PC-3 (cell line): ENCODE measurements around the gene PLA2G15. TPM values are rescaled to one million over a fixed set of nuclear protein-coding genes. Genes with fewer than 3 reads are reported as not detected.

Experiments used
- ATAC-seq: fragments of 200-7000 bp; cut with Tn5 transposase; 2 replicates; pipeline ENCODE4 v1.9.1; 2020; ENCODE audit warnings: mild to moderate bottlenecking, moderate library complexity
- BruUV-seq: library from RNA; stranded (reverse); fragments of 400-500 nt; replicated peaks from 2 replicates; lab custom pipeline; 2021; lab: Mats Ljungman, UMichigan
- CTCF ChIA-PET: fragments of 300-600 bp; sonication (Branson Sonifier 250); formaldehyde crosslinking; loops from one replicate; lab custom pipeline; 2022; ENCODE audit warnings: antibody characterized with exemption; lab: Charles Lee
- POLR2A ChIA-PET: fragments of 300-600 bp; sonication (Branson Sonifier 250); formaldehyde crosslinking; loops from one replicate; lab custom pipeline; 2022; ENCODE audit warnings: antibody characterized with exemption; ENCODE audit not compliant: unreplicated experiment; lab: Charles Lee
- DNase-seq: peaks from one replicate; pipeline ENCODE4 v3.0.0-alpha.2; 2015
- H2AFZ ChIP-seq: fragments of 300-600 bp; sonication (generic); 2 replicates; pipeline ENCODE4 v1.6.0; 2016; ENCODE audit warnings: antibody characterized with exemption, low read length
- H3F3A ChIP-seq: fragments of 300-600 bp; sonication (generic); one replicate; pipeline ENCODE4 v1.6.0; 2017; ENCODE audit warnings: antibody characterized with exemption, low read length, control low read depth, mild to moderate bottlenecking; ENCODE audit not compliant: unreplicated experiment
- H3K27ac ChIP-seq: fragments of 300-600 bp; sonication (generic); 2 replicates; pipeline ENCODE4 v1.5.1; 2016; ENCODE audit warnings: mild to moderate bottlenecking, low read length
- H3K27me3 ChIP-seq: fragments of 300-600 bp; sonication (generic); 2 replicates; pipeline ENCODE4 v1.6.1; 2016; ENCODE audit warnings: low read length, mixed read lengths
- H3K36me3 ChIP-seq: fragments of 300-600 bp; sonication (generic); 2 replicates; pipeline ENCODE4 v1.6.1; 2016; ENCODE audit warnings: low read depth, mixed run types, low read length, mixed read lengths
- H3K4me1 ChIP-seq: fragments of 300-600 bp; sonication (generic); 2 replicates; pipeline ENCODE4 v1.5.1; 2016; ENCODE audit warnings: low read length; ENCODE audit not compliant: insufficient read depth
- H3K4me2 ChIP-seq: fragments of 300-600 bp; sonication (generic); 2 replicates; pipeline ENCODE4 v1.6.0; 2016; ENCODE audit warnings: low read length
- H3K4me3 ChIP-seq: fragments of 300-600 bp; sonication (generic); 2 replicates; pipeline ENCODE4 v1.5.1; 2016; ENCODE audit warnings: mild to moderate bottlenecking, low read length, mixed read lengths
- H3K79me2 ChIP-seq: fragments of 300-600 bp; sonication (generic); 2 replicates; pipeline ENCODE4 v1.6.1; 2017; ENCODE audit warnings: low read length, mixed read lengths
- H3K9ac ChIP-seq: fragments of 300-600 bp; sonication (generic); 2 replicates; pipeline ENCODE4 v1.6.0; 2016; ENCODE audit warnings: mild to moderate bottlenecking, low read length
- H3K9me2 ChIP-seq: fragments of 300-600 bp; sonication (generic); replicated peaks from 2 replicates; pipeline ENCODE4 v1.6.1; 2016; ENCODE audit warnings: mixed run types, low read length, mixed read lengths
- H3K9me3 ChIP-seq: fragments of 300-600 bp; sonication (generic); 2 replicates; pipeline ENCODE4 v1.6.1; 2016; ENCODE audit warnings: low read length, mixed read lengths
- H4K20me1 ChIP-seq: fragments of 300-600 bp; sonication (generic); 2 replicates; pipeline ENCODE4 v1.6.1; 2016; ENCODE audit warnings: low read length, mixed read lengths
- CTCF ChIP-seq: fragments of 300-600 bp; sonication (generic); conservative IDR thresholded peaks from 2 replicates; pipeline ENCODE4 v1.5.1; 2017; ENCODE audit warnings: antibody characterized with exemption, low read depth, mild to moderate bottlenecking, low read length
- EZH2 ChIP-seq: fragments of 300-600 bp; sonication (generic); IDR thresholded peaks from one replicate; pipeline ENCODE4 v1.6.1; 2017; ENCODE audit warnings: antibody characterized with exemption, mild to moderate bottlenecking, low read length; ENCODE audit not compliant: unreplicated experiment
- EZH2phosphoT487 ChIP-seq: fragments of 300-600 bp; sonication (generic); IDR thresholded peaks from 2 replicates; pipeline ENCODE4 v1.6.1; 2018; ENCODE audit warnings: mild to moderate bottlenecking, antibody characterized with exemption, low read length, borderline replicate concordance
- intact Hi-C: fragments of 100-400 bp; cut with micrococcal nuclease; formaldehyde crosslinking; loops from 2 replicates; pipeline ENCODE4 v1.9.0; 2023
- total RNA-seq: library from RNA; depleted of rRNA; stranded (reverse); fragments of >200 nt; gene quantifications from 2 replicates; pipeline ENCODE4 v1.2.3, GENCODE V29; 2014

PLA2G15 gene
- total RNA-seq, 1 experiment from 2014 or later: 16.4 TPM

- Histone ChIP-seq H3K4me1 (peaks cover 16% of the 10 kb centered on the region), H2AFZ (no peak overlapping the region), H3K79me2 (no peaks in the 10 kb centered on the region), H3K36me3 (peaks cover 19% of the 10 kb centered on the region; the same call in 1 of the 2 replicates), H3K27ac (no peak overlapping the region), H3K27me3 (no peaks in the 10 kb centered on the region), H3K4me2 (no peak overlapping the region), H3K9me3 (no peaks in the 10 kb centered on the region), H3F3A (no peaks in the 10 kb centered on the region), H3K9ac (no peak overlapping the region), H3K4me3 (no peak overlapping the region), H4K20me1 (no peaks in the 10 kb centered on the region), H3K9me2 (no peaks in the 10 kb centered on the region)
- CTCF ChIA-PET: no interaction called here
- no peak for TF ChIP-seq EZH2phosphoT487
- TF ChIP-seq CTCF: no peak
- TF ChIP-seq EZH2: no peak
- no peak for ATAC-seq
- no peak for DNase-seq
- no TSS peak for BruUV-seq
- POLR2A ChIA-PET: no interaction called here
- intact Hi-C loops: no loop called here
Measured at GRCh38 chr16:68292425-68292824, 47.3 kb downstream of the PLA2G15 start.

- POLR2A ChIA-PET: no interaction called here
- Histone ChIP-seq H2AFZ (no peak overlapping the region), H3K27ac (no peak overlapping the region), H3F3A (peaks cover 3% of the 10 kb centered on the region), H3K36me3 (peaks cover 35% of the 10 kb centered on the region; the same call in 1 of the 2 replicates), H3K4me1 (peaks cover 12% of the 10 kb centered on the region), H3K27me3 (no peaks in the 10 kb centered on the region), H3K4me3 (no peak overlapping the region), H4K20me1 (no peaks in the 10 kb centered on the region), H3K9ac (no peak overlapping the region), H3K4me2 (no peak overlapping the region), H3K9me2 (no peaks in the 10 kb centered on the region), H3K9me3 (no peaks in the 10 kb centered on the region), H3K79me2 (no peaks in the 10 kb centered on the region)
- DNase-seq: no peak
- no peak for ATAC-seq
- TF ChIP-seq CTCF (no peak), EZH2 (no peak), EZH2phosphoT487 (no peak)
- CTCF ChIA-PET: no interaction called here
- no TSS peak for BruUV-seq
- intact Hi-C loops: no loop called here
Measured at GRCh38 chr16:68296291-68296690, 51.1 kb downstream of the PLA2G15 start.

DNA sequence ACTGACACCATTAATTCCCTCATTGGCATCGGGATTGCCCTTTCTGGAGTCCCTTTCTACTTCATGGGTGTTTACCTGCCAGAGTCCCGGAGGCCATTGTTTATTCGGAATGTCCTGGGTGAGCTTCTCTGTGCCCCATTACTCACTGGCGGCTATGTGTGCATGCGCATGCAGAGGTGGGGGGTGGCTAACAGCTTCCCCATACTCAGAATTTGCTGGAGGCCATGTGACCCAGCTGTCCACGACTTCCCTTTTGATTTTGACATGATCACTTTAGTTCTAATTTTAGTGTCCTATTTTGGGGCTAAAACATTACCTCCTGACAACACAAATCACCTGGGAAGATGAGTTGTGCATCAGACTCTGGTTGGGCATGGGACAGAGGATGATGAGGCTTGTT is 51.5 kb downstream of the PLA2G15 start:
- Histone ChIP-seq H3K9ac (no peak overlapping the region), H3K27ac (no peak overlapping the region), H3K4me1 (peaks cover 12% of the 10 kb centered on the region), H3K9me3 (no peaks in the 10 kb centered on the region), H4K20me1 (no peaks in the 10 kb centered on the region), H3K4me3 (no peak overlapping the region), H3K4me2 (no peak overlapping the region), H3F3A (peaks cover 3% of the 10 kb centered on the region), H2AFZ (no peak overlapping the region), H3K9me2 (no peaks in the 10 kb centered on the region), H3K27me3 (no peaks in the 10 kb centered on the region), H3K36me3 (peaks cover 34% of the 10 kb centered on the region; the same call in 1 of the 2 replicates), H3K79me2 (no peaks in the 10 kb centered on the region)
- intact Hi-C loops: no loop called here
- no TSS peak for BruUV-seq
- no peak for ATAC-seq
- ChIA-PET POLR2A (no interaction called here), CTCF (no interaction called here)
- no peak for DNase-seq
- TF ChIP-seq EZH2 (no peak), CTCF (no peak), EZH2phosphoT487 (no peak)
